ENCODE results near the gene DYNC1LI1.

DYNC1LI1 gene

DNA sequence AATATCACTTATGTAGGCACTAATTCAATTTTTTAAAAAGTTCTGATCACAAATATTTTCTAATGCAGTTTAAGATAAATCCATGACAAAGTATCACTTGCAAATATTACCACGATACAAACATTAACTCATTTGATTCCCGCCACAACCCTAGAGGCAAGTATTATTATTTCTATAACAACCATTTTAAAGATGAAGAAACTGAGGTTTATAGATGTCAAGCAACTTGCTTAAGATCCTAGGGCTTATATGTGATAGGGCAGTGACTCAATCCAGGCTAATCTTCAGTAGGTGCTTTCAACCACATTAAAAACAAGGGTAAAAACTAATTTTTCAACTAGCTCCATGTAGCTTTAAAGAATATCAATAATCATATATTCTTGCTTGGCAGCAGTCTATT, 1.7 kb downstream of the DYNC1LI1 start:
- no peak for ATAC-seq
- peaks cover 16% of the 10 kb centered on the region for H3K36me3 Mint-ChIP-seq (ENCODE audit: low read depth)
- peaks cover 27% of the 10 kb centered on the region for H3K4me1 Mint-ChIP-seq
- H3K9me3 Mint-ChIP-seq, result no peaks in the 10 kb centered on the region
- H3K27me3 Mint-ChIP-seq, result no peaks in the 10 kb centered on the region
- H3K27ac Mint-ChIP-seq, result no peak overlapping the region
- peak overlapping the region; percentile 93 for H3K4me3 Mint-ChIP-seq
- no peak for DNase-seq

DNA sequence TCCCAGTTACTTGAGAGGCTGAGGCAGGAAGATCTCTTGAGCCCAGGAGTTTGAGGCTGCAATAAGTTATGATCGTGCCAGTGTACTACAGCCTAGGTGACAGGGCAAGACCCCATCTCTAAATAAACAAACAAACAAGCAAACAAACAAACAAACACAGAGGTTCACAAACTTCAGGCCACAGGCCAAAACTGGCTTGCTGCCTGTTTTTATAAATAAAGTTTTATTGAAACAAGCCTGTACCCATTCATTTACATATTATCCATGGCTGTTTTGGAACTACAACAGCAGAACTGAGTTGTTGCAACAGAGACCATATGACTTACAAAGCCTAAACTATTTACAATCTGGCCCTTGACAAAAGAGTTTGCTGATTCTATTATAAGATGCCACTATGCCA, 6.5 kb downstream of the DYNC1LI1 start:
- H3K27ac Mint-ChIP-seq, result no peak overlapping the region
- no peak overlapping the region for H3K4me3 Mint-ChIP-seq
- no peak for ATAC-seq
- no peaks in the 10 kb centered on the region for H3K27me3 Mint-ChIP-seq
- H3K4me1 Mint-ChIP-seq, result peaks cover 23% of the 10 kb centered on the region
- no peak for DNase-seq
- peaks cover 33% of the 10 kb centered on the region for H3K36me3 Mint-ChIP-seq (ENCODE audit: low read depth)
- peaks cover 4% of the 10 kb centered on the region for H3K9me3 Mint-ChIP-seq

DNA sequence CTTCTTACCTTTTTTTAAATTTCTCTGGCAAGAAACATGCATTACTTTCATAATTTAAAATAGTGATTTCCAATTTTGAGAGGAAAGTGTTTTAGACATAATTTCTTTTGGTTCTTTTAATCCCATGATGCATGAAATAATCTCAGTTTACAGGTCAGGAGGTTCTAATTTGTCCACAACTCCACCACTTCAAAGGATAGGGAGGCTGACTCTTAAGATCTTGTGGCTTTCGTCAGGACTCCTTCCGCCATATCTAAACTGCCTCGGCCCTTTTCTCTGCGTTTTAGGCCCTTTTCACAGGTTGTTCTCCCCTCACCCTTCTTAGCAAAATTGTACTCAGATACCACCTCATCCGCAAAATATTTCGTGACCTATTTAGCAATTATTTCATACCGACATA, 8.0 kb downstream of the DYNC1LI1 start:
- ATAC-seq (no peak), DNase-seq (no peak)
- H3K4me1 Mint-ChIP-seq, result peaks cover 15% of the 10 kb centered on the region
- H3K27ac Mint-ChIP-seq, result peak overlapping the region; percentile 14
- no peaks in the 10 kb centered on the region for H3K27me3 Mint-ChIP-seq
- no peak overlapping the region for H3K4me3 Mint-ChIP-seq
- peaks cover 4% of the 10 kb centered on the region for H3K9me3 Mint-ChIP-seq
- H3K36me3 Mint-ChIP-seq (ENCODE audit: low read depth), result peaks cover 33% of the 10 kb centered on the region

DNA sequence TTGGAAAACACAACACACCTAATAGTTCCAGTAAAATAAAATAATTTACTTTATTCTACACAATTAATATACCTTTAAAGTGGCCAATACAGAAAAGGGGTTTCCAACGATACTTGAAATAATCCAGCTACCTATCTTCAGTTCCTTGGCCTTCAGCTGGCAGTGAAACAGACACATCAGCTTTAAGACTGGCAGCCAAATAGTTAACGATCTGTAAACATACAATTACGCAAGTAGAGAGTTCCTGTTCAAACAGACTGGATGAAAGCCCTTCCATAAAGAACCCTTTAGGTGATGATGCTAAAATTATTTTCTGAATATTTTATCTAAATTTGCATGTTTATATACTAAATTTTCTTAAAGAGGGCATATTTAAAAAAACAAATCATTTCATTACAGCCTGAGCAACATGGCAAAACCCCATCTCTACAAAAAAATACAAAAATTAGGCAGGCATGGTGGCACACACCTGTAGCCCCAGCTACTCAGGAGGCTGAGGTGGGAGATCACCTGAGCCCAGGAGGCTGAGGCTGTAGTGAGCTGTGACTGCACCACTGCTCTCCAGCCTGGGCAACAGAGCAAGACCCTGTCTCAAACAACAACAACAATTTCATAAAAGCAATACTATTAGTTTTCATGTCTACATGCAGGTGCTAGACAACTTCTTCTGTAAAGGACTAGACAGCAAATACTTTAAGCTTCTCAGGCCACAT, 12.9 kb downstream of the DYNC1LI1 start:
- no peak overlapping the region for H3K4me3 Mint-ChIP-seq
- no peaks in the 10 kb centered on the region for H3K27me3 Mint-ChIP-seq
- peaks cover 32% of the 10 kb centered on the region for H3K4me1 Mint-ChIP-seq
- ATAC-seq (no peak), DNase-seq (no peak)
- H3K36me3 Mint-ChIP-seq (ENCODE audit: low read depth), result peaks cover 13% of the 10 kb centered on the region
- peaks cover under 1% of the 10 kb centered on the region for H3K9me3 Mint-ChIP-seq
- H3K27ac Mint-ChIP-seq, result no peak overlapping the region

DNA sequence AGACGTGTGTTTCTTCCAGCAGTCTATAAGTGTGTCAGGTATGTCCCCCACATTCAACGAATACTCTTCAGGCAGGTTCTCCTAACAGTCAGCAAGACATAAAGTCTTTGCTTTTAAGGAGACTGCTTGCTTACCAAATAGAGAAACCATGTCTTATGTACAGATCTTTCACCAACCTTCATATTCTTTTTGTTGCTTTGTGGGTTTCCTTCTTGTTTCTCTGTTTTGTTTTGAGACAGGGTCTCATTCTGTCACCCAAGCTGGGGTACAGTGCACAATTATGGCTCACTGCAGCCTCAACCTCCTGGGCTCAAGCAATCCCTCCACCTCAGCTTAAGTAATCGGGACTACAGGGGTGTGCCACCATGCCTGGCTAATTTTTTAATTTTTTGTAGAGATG, 14.3 kb downstream of the DYNC1LI1 start:
- no peak for DNase-seq
- Mint-ChIP-seq H3K27ac (no peak overlapping the region), H3K27me3 (no peaks in the 10 kb centered on the region), H3K36me3 (ENCODE audit: low read depth) (peaks cover 7% of the 10 kb centered on the region), H3K9me3 (no peaks in the 10 kb centered on the region), H3K4me1 (peaks cover 36% of the 10 kb centered on the region), H3K4me3 (no peak overlapping the region)
- ATAC-seq, result no peak

DNA sequence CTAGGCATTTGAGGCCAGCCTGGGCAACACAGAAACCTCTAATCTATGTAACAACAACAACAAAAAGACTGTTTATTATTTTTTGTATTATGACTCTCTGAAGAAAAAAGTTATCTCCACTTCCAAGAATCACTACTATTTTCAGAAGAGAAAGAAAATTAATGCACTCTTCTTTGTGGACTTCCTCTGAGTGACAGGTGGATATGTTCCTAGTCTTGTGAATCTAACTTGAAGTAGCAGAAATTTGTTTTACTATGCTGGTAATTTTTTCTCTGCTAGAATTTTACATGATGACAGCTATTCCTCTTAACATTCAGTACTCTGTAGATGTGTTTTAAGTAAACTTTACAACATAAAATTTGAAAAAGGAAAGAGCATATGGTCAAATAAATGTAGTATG, 16.7 kb downstream of the DYNC1LI1 start:
- peaks cover 3% of the 10 kb centered on the region for H3K36me3 Mint-ChIP-seq (ENCODE audit: low read depth)
- H3K27me3 Mint-ChIP-seq, result no peaks in the 10 kb centered on the region
- peaks cover 39% of the 10 kb centered on the region for H3K4me1 Mint-ChIP-seq
- H3K9me3 Mint-ChIP-seq, result no peaks in the 10 kb centered on the region
- no peak for DNase-seq
- ATAC-seq, result no peak
- H3K4me3 Mint-ChIP-seq, result no peak overlapping the region
- H3K27ac Mint-ChIP-seq, result no peak overlapping the region

DNA sequence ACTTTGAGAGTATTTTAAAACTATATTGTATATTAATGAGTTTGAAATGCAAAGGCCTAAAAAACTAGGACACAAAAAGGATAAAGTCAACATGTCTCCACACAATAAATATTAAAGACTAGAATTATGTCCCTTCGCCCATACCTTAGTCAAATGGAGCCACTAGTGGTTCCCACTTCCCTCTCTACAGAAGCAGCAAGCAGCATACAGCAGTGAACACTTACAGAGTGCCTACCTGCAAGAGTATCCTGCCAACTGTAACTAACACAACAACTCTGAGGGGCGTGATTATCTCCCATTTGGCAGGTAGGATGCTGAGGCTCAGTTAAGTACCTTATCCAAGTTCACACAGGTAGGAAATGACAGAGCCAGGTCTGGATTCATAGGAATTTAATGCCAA, 17.2 kb downstream of the DYNC1LI1 start:
- H3K36me3 Mint-ChIP-seq (ENCODE audit: low read depth), result peaks cover 3% of the 10 kb centered on the region
- ATAC-seq (no peak), DNase-seq (no peak)
- H3K4me1 Mint-ChIP-seq, result peaks cover 39% of the 10 kb centered on the region
- H3K27me3 Mint-ChIP-seq, result no peaks in the 10 kb centered on the region
- H3K27ac Mint-ChIP-seq, result no peak overlapping the region
- H3K9me3 Mint-ChIP-seq, result no peaks in the 10 kb centered on the region
- no peak overlapping the region for H3K4me3 Mint-ChIP-seq

DNA sequence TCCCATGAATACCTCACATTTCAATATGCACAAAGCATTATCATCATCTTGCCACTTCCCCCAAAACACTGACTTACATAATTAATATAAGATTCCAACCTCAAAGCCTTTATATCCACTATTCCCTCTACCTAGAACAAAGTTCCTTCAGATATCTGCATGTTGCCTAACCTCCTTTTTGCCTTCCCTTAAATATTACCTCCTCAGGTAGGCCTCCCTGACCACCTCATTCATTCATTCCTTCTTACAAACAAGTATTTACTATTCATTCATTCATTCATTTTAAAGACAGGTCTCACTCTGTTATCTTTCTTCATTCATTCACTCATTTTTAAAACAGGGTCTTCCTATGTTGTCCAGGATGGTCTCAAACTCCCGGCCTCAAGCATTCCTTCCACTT, 18.6 kb downstream of the DYNC1LI1 start:
- H3K27me3 Mint-ChIP-seq, result no peaks in the 10 kb centered on the region
- H3K27ac Mint-ChIP-seq, result no peak overlapping the region
- peaks cover 36% of the 10 kb centered on the region for H3K4me1 Mint-ChIP-seq
- H3K4me3 Mint-ChIP-seq, result no peak overlapping the region
- ATAC-seq, result no peak
- peaks cover 3% of the 10 kb centered on the region for H3K36me3 Mint-ChIP-seq (ENCODE audit: low read depth)
- no peak for DNase-seq
- H3K9me3 Mint-ChIP-seq, result no peaks in the 10 kb centered on the region

DNA sequence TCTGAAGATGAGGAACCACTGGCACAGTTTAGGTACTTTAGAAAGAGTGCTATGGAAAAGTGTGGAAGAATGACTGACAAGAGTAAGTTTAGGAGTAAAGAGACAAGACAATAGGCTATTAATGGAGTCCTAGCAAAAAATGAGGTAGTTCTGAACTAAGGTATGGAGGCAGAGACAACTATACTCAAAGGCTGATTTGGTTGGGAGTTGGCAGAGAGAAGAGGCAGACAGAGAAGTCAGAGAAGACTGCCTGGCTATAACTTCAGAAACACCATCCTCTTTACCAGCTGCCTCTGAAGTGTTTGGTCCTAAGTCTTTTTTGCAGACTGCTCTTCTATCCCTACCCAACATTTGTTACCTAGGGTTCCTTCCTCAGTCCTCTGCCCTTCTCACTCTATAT, 19.2 kb downstream of the DYNC1LI1 start:
- H3K27ac Mint-ChIP-seq, result peak overlapping the region; percentile 12
- ATAC-seq, result no peak
- no peaks in the 10 kb centered on the region for H3K27me3 Mint-ChIP-seq

DNA sequence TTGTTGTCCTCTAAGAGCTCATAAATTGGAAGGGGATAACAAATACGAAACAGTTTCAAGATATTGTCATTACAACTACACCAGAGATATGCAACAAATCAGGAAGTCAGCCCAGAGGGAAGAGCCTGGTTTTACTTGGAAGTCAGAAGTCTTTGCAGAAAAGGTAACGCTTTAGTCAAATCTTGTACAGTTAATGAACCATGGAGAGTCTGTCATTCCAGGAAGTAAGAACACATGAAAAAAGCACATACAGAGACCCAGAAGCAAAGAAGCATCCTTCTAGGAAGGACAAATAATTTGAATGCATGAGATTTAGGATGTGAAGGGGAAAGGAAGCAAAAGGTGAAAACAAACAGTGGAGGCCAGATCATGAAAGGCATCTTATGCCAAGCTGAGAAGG, 19.6 kb downstream of the DYNC1LI1 start:
- Mint-ChIP-seq H3K4me1 (peaks cover 28% of the 10 kb centered on the region), H3K27ac (peak overlapping the region; percentile 12), H3K4me3 (no peak overlapping the region), H3K36me3 (ENCODE audit: low read depth) (peaks cover 4% of the 10 kb centered on the region), H3K9me3 (no peaks in the 10 kb centered on the region), H3K27me3 (no peaks in the 10 kb centered on the region)
- no peak for ATAC-seq
- DNase-seq, result no peak

More for the DNA sequence above, 19.2 kb downstream of the DYNC1LI1 start:
- H3K36me3 Mint-ChIP-seq (ENCODE audit: low read depth), result peaks cover 1% of the 10 kb centered on the region
- DNase-seq, result no peak
- H3K4me1 Mint-ChIP-seq, result peaks cover 32% of the 10 kb centered on the region
- no peak overlapping the region for H3K4me3 Mint-ChIP-seq
- no peaks in the 10 kb centered on the region for H3K9me3 Mint-ChIP-seq

DNA sequence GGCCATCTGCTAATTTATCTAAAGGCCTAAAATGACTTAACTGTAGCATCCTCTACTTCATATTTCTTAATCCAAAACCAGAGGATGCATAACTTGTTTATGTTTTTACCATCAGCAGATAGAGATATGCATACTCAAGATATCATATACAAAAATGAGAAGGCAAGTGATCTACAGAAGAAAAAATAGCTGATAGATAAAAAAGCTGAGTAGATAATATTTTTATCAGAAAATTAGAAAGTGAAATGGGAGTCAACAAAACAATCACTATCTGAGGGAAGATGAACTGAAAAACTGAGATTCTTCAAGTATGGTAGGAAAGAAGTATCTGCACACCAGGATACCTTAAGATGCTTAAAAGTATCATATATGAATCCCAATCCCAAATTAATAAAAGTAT, 25.4 kb downstream of the DYNC1LI1 start:
- Mint-ChIP-seq H3K4me1 (peaks cover 17% of the 10 kb centered on the region), H3K4me3 (no peak overlapping the region), H3K27me3 (no peaks in the 10 kb centered on the region), H3K36me3 (ENCODE audit: low read depth) (peaks cover 16% of the 10 kb centered on the region), H3K27ac (no peak overlapping the region), H3K9me3 (no peaks in the 10 kb centered on the region)
- no peak for ATAC-seq
- DNase-seq, result no peak

DNA sequence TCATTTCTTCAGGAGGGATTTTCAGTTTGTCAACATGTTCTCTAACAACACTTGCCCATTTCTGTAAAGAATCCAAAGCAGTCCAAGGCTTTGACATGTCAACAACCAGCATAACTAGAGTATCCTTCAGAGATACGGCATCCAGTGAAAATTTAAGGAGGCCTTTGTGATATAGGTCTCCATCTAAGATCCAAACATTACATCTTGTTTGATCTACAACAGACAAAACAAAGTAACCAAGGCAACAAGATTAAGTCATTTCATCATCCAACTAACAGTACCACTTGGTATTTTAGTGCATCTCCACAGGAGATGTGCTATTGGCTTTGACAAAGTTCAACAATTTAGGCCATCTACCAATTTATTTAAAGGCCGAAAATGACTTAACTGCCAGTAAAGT, 25.8 kb downstream of the DYNC1LI1 start:
- peak overlapping the region; percentile 4 for H3K27ac Mint-ChIP-seq
- no peak overlapping the region for H3K4me3 Mint-ChIP-seq
- no peaks in the 10 kb centered on the region for H3K27me3 Mint-ChIP-seq
- peaks cover 16% of the 10 kb centered on the region for H3K36me3 Mint-ChIP-seq (ENCODE audit: low read depth)
- no peak for DNase-seq
- peaks cover 17% of the 10 kb centered on the region for H3K4me1 Mint-ChIP-seq
- ATAC-seq, result no peak
- no peaks in the 10 kb centered on the region for H3K9me3 Mint-ChIP-seq

DNA sequence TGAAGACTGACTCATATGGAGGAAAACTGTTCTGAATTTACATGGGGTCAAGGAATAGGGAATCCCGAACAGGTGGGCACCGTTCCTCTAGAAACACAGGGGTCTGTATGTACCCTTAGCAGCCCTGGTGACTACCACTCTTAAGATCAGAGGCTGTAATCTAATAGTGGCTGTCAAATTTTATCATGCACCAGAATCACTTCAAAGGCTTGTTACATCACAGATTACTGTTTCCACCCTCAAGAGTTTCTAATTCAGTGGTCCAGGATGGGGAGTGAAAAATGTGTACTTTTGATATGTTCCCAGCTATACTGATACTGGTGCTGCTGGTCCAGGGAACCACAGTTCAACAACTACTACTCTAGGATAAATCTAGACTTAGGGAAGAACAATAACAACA, 27.9 kb downstream of the DYNC1LI1 start:
- Mint-ChIP-seq H3K9me3 (no peaks in the 10 kb centered on the region), H3K36me3 (ENCODE audit: low read depth) (peaks cover 22% of the 10 kb centered on the region)

DNA sequence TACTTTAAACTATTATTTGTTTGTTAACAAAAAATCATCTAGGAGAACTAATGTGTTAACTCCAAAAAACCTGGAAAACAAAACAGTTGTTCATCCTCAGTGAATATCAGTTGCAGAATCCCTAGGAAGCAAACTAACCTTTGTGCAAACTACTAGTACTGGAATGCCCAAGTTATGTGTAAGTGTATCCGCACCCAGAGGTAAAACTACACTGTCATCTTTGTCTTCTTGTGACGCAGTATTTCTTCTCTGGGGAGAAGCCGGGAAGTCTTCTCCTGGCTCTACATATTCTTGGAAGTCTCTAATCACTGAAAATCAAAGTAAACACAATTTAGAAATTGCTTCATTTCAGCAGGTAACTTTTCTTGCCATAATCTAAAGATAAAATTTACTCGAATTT, 29.8 kb downstream of the DYNC1LI1 start:
- Mint-ChIP-seq H3K9me3 (no peaks in the 10 kb centered on the region), H3K27ac (no peak overlapping the region), H3K27me3 (no peaks in the 10 kb centered on the region), H3K36me3 (ENCODE audit: low read depth) (peaks cover 22% of the 10 kb centered on the region), H3K4me1 (peaks cover 17% of the 10 kb centered on the region), H3K4me3 (no peak overlapping the region)
- DNase-seq (no peak), ATAC-seq (no peak)

More for the DNA sequence above, 27.9 kb downstream of the DYNC1LI1 start:
- H3K27ac Mint-ChIP-seq, result no peak overlapping the region
- H3K27me3 Mint-ChIP-seq, result no peaks in the 10 kb centered on the region
- H3K4me3 Mint-ChIP-seq, result no peak overlapping the region
- no peak for DNase-seq
- no peak for ATAC-seq
- peaks cover 17% of the 10 kb centered on the region for H3K4me1 Mint-ChIP-seq

DNA sequence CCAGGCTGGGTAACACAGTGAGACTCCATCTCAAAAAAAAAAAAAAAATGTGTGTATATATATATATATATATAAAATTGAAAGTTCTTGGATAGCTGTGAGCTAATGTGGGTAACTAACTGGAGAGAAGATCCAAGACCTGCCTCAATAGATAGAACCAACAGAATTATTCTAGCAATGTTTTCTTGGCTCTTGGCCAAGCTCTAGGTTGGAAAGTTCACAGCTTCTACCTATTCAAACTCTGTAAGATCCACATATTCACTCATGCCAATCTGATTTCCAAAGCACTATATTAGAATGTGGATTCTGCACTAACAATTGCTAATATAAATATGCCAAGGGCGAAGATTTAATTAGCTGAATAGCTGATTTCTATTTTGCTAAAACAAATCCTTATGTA, 38.2 kb downstream of the DYNC1LI1 start:
- DNase-seq (no peak), ATAC-seq (no peak)
- Mint-ChIP-seq H3K4me3 (no peak overlapping the region), H3K27ac (no peak overlapping the region), H3K4me1 (peaks cover 8% of the 10 kb centered on the region), H3K36me3 (ENCODE audit: low read depth) (peaks cover 27% of the 10 kb centered on the region), H3K27me3 (no peaks in the 10 kb centered on the region), H3K9me3 (no peaks in the 10 kb centered on the region)

All from activated naive CD8-positive, alpha-beta T cell treated with anti-CD3 and anti-CD28 coated beads, Interleukin-2, amount 50 U/mL, for 24 hours (primary cell).